ENCODE results near the gene TMSB15C.

GRCh38 chrX:104105330-104106262 lies 29.6 kb upstream of the TMSB15C start:
- TF ChIP-seq CTCF (IDR thresholded peaks at IDR 0.05; ENCODE audit: poor library complexity) (no peak), EZH2phosphoT487 (IDR thresholded peaks at IDR 0.05; ENCODE audit: low read depth, severe bottlenecking, unreplicated experiment) (no peak), EZH2 (IDR thresholded peaks at IDR 0.05; ENCODE audit: borderline replicate concordance) (no peak)

Data from hepatocyte (in vitro differentiated cells).